Measurements from ENCODE around the gene CSF1R.

Gene CSF1R

DNA sequence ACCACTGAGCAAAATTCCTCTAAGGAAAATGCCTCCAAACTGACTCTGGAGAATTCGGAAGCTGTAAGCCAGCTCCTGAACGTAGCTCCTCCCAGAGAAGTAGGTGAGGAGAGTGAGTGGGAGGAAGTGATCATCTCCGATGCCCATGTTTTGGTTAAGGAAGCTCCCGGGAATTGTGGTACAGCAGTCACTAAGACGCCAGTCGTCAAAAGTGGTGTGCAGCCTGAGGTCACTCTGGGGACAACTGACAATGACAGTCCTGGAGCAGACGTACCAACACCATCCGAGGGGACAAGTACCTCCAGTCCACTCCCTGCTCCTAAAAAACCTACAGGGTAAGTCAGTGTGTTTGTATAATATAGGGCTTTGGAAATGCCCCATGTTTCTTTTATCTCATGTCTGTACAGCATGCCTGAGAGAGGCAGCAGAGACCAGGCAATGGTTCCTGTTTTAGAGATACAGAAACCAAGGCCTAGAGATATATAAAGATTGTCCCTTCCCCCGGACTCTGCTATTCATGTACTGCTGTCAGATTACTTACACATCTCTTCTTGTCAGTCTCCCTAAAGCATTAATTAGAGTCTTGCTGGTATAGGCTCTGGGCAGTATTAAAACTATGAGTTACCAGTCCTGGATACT lies 61.9 kb downstream of the CSF1R start:
- no peak for DNase-seq (ENCODE audit: low read depth)

DNA sequence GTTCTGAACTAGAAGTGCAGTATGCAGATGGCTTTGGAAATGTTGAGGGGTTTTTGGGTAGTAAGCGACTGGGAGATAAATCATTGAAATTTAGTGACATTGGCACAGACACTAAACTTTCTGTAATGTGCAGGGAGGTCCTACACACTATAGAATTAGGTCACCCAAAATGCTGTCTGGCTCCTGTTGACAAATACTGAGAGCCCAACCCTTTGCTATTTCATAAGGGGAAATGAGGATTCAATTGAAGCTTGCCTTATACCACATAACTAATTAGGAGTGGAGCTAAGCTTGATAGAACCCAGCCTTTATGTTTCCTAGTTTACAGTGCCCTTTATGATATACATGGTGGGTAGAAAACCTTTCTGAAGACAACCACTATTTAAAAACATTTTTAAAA lies 63.2 kb downstream of the CSF1R start:
- no peak for DNase-seq (ENCODE audit: low read depth)

DNA sequence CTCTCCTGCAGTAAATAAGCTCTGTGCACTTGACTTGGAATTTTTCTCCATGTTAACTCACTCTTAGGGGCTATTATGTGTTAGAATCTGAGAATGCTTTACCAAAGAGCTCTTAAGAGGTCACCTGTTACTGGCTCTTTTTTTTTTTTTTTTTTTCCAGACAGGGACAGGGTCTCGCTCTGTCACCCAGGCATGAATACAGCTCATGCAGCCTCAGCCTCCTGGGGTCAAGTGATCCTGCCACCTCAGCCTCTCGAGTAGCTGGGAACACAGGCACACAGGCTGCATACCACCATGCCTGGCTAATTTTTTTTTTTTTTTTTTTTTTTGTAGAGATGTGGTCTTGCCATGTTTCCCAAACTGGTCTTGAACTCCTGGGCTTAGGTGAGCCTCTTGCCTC lies 63.7 kb downstream of the CSF1R start:
- DNase-seq (ENCODE audit: low read depth) = no peak

- DNase-seq (ENCODE audit: low read depth) = no peak
Observed at GRCh38 chr5:150022158-150022531, 64.2 kb downstream of the CSF1R start.

GRCh38 chr5:150021491-150022157 lies 64.7 kb downstream of the CSF1R start:
- DNase-seq (ENCODE audit: low read depth) = no peak

DNA sequence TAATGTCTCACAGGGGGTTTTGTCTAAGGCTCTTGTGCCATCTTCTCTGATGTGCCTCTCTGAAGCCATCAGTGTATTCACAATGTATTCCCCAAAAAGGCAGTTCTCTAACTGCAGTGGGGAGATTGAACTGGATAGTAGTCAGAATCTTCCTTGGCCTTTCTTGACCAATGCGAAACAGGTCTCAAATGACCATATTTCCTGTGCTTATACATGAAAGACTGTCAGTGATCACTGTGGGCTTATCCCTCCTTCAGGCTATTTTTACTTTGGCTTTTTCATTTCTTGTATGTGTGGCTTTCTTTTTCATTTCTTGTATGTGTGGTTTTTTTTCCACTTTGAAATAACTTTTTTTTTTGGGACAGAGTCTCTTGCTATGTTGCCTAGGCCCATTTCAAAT lies 66.1 kb downstream of the CSF1R start:
- no peak for DNase-seq (ENCODE audit: low read depth)

DNA sequence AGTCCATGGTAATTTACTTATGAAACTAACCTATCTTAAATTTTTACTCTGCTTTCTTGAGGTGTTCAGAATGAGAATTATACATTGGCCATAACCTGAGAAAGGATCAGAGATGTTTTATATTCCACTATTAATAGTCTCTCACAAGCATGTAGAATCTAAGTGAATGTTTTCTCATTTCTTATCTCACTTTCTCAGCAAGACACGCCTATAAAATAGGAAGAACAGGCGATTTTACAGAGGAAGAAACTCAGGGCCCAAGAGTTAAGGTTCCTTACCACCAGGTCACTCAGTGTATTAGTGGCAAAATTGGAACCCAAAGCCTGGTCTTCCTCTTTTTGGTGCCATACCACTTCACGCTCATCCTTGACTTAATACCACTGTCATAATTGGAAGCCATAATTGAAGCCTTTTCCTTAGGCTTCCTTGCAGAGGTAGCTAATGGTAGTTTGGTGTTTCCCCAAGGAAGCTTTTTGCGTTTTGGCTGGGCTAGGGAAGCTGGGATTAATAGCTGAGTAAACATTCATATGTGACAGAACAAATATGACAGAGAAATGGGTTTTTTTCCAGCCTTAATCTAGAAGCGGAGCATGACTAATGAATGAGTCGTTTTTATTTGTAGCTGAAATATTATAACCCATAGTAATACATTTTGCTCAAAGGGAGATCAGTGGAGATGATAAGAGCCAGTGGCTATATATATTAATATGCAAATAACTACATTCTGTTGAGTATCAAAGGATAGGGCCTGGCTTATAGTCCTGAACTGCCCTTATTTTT lies 68.9 kb downstream of the CSF1R start:
- DNase-seq (ENCODE audit: low read depth) = no peak

GRCh38 chr5:150016537-150016936 lies 69.8 kb downstream of the CSF1R start:
- no peak for DNase-seq (ENCODE audit: low read depth)

- DNase-seq (ENCODE audit: low read depth) = no peak
Observed at GRCh38 chr5:150015415-150015814, 70.9 kb downstream of the CSF1R start.

GRCh38 chr5:150014456-150014855 lies 71.9 kb downstream of the CSF1R start:
- DNase-seq (ENCODE audit: low read depth) = no peak

DNA sequence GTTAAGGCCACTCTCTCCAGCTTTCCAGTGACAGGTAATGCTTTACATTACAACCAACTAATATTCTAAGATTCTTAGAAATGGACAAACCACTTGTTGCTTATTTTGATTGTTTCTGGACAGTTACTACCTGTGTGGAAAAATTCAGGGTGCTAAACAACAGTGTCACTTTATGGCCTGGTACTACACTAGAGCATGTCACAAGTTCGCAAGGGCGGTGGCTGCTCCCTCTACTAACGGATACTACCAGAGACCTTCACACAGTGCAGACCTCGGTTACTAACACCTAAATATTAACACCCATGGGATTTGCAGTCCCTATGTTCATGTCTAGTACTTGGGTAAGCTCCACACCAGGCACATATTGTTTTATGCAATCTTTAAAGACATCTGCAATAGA lies 72.4 kb downstream of the CSF1R start:
- no peak for DNase-seq (ENCODE audit: low read depth)

GRCh38 chr5:150009671-150010387 lies 76.5 kb downstream of the CSF1R start:
- DNase-seq (ENCODE audit: low read depth) = no peak

DNA sequence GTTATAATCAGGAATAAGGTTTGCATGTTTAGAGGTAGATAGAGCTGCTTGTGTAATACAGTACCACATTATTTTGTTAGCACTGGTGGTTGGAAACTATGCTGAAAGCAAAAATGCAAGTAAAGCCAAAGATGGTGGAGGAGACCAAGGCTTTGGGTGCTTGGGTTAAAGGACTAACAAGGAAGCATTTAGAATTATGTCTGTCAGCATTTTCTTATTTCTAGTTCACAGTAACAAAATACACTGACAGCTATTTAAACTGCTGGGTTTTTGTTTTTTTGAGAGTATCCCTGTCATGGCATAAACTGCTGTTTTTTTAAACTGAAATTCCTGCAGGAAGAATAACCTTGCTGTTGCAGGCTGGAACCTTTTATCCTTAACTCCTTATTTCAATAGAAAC lies 79.3 kb downstream of the CSF1R start:
- DNase-seq (ENCODE audit: low read depth) = no peak

DNA sequence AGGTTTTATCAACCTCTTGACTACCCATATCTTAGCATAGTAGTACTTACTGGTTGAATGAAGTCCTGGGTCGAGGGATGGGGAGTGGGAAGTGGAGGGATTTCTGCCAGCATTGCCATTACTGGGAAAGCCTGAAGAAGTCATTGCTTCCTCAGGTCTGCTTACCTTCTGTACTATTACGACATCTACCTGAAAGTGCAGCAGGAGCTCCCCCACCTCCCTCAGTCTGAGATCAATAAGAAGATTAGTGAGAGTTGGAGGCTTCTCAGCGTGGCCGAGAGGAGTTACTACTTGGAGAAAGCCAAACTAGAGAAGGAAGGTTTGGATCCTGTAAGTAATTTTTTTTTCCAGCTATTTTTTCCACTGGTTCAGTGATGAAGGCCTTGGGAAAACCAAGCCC lies 80.0 kb downstream of the CSF1R start:
- no peak for DNase-seq (ENCODE audit: low read depth)

Data from stimulated activated CD4-positive, alpha-beta T cell treated with anti-CD3 and anti-CD28 coated beads, Interleukin-2, amount 100 ng/mL, for 4 hours (primary cell).